ENCODE results near the gene HTT.

Gene HTT

GRCh38 chr4:3203971-3204431 is 129.5 kb downstream of the HTT start:
- no peak for FAIRE-seq

- FAIRE-seq: no peak
Measured at GRCh38 chr4:3205995-3206394, 131.5 kb downstream of the HTT start.

DNA sequence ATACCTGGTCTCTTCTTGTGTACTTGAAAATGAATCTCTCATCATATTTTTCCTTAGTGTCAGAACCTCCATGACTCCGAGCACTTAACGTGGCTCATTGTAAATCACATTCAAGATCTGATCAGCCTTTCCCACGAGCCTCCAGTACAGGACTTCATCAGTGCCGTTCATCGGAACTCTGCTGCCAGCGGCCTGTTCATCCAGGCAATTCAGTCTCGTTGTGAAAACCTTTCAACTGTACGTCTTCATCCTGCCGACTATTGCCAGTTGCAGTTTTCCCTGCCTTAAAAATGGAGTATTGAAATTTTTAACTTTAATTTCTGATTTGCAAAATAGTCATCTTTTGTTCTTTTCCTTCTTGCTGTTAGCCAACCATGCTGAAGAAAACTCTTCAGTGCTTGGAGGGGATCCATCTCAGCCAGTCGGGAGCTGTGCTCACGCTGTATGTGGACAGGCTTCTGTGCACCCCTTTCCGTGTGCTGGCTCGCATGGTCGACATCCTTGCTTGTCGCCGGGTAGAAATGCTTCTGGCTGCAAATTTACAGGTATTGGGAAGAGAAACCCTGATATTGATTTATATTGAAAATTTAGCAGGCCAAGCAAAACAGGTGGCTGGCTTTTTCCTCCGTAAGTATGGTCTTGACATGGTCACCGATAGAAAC is 132.1 kb downstream of the HTT start:
- FAIRE-seq: no peak

GRCh38 chr4:3207531-3208037 is 133.1 kb downstream of the HTT start:
- no peak for FAIRE-seq

DNA sequence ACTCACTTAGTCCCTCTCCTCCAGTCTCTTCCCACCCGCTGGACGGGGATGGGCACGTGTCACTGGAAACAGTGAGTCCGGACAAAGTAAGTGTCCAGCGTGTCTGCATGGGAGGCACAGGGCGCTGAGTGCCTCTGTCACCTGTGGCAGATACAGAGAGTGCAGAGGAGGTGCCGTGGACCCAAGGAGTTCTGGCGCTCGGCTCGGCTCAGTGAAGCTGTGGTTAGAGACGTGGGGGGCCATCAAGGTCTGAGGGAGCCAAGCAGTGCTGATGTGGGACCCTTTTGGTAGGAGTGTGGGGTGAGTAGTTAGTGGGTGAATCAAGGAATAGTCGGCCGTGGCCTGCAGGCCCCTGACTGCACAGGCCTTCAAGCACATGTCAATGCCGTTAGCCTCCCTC is 134.3 kb downstream of the HTT start:
- no peak for FAIRE-seq

DNA sequence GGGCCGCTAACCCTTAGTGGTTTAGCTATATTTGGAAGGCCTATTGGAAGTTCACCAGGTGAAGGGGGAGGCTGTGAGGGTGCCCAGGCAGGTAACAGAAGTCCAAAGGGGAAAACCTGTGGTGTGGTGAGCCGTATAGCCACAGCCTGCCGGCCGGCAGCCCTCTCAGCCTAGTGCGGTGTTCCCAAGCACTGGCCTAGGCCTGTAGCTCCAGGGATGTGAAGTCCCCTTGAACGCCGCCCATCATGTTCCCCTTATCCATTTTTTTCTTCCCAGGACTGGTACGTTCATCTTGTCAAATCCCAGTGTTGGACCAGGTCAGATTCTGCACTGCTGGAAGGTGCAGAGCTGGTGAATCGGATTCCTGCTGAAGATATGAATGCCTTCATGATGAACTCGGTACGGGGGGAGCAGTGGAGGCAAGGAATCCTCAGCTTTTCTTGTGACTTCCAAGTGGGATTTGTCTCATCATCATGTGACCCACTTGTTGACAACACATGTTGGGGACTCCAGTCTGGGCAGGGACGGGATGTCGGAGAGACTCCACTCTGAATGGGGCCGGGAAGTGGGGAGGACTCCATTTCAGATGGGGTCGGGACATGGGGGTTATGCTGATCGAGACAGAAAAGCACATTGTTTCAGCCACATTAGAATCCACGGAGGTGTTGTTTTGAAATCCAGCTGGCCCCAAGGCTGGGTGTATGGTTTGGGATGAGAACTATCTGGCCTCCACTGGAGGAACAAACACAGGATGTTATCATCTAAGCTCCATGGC is 135.3 kb downstream of the HTT start:
- no peak for FAIRE-seq

DNA sequence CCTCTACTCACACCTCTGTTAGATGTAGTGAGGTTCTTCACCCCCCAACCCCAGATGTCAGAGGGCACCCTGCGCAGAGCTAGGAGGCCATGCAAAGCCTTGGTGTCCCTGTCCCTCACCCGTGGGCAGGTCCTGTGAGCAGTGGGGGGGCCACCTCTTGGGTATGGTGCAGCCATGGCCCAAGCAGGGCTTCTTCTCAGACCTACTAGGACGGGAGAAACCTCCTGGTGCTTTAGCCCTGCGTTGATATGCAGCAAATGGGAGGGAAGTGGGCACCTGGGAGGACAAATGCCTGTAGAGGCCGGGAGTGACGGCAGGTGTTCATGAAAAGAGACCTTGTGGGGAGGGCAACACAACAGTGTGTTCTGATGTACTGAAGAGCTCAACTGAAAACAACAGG is 136.0 kb downstream of the HTT start:
- FAIRE-seq: no peak

- no peak for FAIRE-seq
Measured at GRCh38 chr4:3211866-3212265, 137.4 kb downstream of the HTT start.

DNA sequence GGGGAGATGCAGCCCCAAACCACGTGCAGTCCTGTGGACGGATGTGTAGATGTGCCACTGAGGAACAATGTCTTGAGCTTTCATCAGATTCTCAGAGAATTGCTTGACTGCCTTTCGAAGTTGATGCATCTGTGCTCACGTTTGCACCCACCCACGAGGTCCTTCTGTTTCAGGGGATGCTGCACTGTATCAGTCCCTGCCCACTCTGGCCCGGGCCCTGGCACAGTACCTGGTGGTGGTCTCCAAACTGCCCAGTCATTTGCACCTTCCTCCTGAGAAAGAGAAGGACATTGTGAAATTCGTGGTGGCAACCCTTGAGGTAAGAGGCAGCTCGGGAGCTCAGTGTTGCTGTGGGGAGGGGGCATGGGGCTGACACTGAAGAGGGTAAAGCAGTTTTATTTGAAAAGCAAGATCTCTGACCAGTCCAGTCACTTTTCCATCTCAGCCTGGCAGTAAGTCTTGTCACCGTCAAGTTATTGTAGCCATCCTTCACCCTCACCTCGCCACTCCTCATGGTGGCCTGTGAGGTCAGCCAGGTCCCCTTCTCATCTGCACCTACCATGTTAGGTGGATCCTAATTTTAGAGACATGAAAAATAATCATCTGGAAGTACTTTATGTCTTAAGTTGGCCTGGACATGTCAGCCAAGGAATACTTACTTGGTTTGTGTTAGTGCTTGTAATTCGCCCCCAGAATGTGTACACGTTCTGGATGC is 138.1 kb downstream of the HTT start:
- FAIRE-seq: no peak

- FAIRE-seq: no peak
Measured at GRCh38 chr4:3213106-3213425, 138.6 kb downstream of the HTT start.

GRCh38 chr4:3213661-3214250 is 139.3 kb downstream of the HTT start:
- FAIRE-seq: no peak

DNA sequence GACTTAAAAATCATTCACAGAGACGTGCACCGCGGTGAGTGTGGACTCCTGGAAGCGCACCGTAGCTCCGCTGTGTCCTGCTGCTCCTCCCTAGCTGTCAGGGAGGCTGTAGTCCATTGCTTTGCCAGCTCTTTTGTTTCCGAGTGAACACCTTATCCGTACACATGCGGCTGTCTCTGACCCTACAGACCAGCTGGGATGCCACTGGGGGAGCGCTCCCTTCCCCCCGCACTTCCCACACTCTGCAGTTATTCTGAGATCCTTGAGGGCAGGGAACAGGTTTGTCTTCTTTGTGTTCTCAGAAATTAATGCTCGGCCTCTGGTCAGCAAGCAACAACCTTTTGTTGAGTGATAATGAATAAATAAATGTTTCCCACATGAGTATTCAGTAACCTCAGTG is 140.8 kb downstream of the HTT start:
- no peak for FAIRE-seq

DNA sequence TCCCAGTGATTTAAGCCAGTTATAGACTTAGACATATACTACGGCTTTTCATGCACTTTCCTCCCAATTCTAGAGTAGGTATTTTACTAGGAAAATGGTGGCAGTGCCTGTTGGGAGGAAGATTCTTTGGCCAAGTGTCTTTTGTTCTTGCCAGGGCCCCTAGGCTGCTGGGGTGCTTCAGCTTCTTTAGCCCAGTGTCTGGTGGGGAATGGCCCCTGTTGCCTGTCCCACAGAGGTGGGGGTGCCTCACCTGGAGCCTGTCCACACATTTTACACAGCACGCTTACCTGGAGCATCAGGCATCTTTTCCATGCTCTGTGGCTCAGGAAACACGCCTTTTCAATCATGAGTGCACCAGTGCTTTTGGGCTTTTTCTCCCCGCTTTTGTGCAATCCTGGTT is 141.3 kb downstream of the HTT start:
- FAIRE-seq: no peak

DNA sequence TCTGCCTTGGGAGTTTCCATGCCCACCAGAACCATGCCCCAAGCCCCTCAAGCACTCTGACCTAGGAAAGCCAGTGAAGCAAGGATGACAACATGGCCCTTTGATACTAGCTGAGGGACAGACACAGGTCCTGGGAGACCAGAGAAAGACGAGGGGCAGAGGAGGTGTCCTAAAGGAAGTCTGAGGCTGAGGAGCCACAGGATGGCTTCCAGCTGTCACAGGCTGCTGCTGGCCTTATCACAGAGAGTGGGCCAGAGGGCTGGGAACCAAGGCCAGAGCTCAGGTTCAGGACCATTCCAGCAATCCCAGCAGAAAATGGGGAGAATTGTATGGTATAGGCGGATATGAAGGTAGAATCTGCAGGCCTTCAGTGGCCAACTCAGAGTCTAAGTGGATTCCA is 142.8 kb downstream of the HTT start:
- FAIRE-seq: no peak

DNA sequence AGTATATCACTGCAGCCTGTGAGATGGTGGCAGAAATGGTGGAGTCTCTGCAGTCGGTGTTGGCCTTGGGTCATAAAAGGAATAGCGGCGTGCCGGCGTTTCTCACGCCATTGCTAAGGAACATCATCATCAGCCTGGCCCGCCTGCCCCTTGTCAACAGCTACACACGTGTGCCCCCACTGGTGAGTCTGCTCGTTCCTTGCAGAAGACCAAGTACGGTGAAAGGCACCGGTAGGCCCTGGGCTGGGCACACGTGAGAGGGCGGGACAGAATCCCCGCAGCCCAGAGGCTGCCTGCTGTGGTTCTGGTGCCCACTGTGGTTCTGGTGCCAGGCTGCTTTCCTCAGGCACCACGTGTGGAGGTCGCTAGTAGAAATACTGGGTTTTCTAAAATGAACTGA is 143.3 kb downstream of the HTT start:
- FAIRE-seq: no peak

DNA sequence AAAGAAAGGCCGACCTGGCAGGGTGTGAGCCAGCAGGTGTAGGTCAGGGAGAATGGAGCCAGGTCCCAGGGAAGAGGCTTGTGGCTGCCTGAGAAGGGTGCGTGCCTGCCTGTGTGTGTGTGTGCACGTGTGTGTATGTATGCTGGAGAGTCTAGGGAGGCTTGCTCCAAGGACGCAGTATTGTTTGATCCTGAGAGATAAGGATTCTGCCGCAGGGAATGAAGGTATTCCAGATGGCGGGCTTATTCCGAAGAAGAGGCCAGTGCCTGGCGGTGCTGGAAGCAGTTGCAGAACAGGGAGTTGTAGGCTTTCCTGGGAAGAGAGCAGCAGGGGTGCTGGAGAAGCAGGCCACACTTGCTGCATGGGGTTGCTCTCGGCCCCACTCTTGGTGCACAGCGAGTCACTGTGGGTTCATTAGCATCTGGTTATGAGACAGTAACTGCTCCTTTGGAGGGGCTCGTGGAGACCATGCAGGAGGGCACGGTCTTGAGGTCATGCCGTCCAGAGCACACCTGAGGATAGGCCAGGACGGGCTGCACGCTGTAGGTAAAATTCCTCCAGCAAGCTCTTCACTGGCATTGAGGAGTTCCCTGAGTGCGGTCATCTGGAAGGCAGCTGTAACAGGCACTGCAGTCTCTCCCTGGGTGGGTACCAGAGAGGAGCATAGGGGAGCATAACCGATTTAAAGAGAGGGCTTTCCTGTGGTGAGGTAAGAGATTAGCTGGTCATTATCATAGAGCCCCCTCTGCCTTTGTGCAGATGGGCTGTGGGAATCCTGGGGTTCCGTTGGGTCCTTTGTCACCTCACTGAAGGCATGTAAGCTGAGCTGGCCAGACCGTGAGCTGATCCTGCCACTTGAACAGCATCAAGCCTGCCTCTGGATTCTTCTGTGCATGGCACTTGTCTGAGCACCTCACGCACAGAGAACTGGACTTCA is 144.6 kb downstream of the HTT start:
- no peak for FAIRE-seq

DNA sequence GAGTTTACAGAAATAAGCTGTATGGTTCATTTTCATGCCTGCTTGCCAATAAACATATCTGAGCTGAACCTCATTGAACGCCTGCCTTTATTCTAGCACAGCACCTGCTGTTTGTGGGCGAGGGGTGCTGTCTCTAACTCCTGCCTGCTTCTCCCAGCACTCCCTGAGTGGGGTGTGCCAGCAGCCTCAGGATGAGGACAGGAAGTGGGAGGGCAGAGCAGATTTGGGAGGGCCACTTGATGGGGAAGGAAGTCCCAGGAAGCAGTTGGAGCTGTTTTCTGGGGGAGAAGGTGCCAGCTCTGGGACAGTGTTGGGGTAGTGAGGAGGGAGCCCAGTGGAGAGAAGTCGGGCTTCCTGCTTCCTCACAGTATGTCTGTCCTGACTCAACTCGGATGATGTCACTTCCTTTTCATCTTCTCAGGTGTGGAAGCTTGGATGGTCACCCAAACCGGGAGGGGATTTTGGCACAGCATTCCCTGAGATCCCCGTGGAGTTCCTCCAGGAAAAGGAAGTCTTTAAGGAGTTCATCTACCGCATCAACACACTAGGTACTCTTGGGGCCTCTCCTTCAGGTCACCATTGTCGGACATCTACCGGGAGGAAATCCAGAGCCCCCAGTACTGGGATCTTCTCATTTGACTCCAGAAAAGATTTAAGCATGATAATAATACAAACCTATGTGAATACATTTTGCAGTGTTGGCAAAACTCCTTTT is 145.4 kb downstream of the HTT start:
- no peak for FAIRE-seq

- FAIRE-seq: no peak
Measured at GRCh38 chr4:3220476-3221183, 146.1 kb downstream of the HTT start.

- no peak for FAIRE-seq
Measured at GRCh38 chr4:3221184-3221494, 146.7 kb downstream of the HTT start.

DNA sequence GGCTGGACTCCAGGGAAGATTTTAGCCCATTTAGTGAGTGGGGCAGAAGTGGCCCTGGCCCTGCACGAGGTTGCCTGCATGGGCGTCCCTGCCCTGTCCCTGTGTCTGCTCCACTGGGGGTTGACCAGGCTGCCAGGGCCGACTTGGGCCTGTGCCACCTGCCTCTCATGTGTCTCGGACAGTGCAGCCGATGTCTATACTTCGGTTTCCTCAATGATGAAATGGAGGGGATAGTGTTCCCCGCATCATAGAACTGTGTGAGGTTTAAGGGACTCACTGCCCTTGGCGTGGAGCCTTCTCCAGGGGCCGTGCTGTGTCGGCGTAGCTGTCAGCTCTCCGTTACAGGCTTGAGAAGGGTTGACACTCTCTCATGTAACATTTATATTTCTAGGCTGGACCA is 147.5 kb downstream of the HTT start:
- no peak for FAIRE-seq

DNA sequence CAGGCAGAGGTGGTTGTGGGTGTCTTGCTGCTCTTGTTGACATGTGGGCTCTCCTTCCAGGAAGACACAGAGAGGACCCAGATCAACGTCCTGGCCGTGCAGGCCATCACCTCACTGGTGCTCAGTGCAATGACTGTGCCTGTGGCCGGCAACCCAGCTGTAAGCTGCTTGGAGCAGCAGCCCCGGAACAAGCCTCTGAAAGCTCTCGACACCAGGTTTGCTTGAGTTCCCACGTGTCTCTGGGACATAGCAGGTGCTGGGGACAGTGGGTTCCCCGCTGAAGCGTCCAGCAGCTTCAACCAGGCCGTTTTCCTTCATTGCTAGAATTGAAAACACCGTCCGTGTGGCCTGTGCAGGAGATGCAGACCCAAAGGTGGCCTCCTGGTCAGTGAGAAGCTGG is 148.9 kb downstream of the HTT start:
- FAIRE-seq: no peak

All from islet of Langerhans (tissue), 1 donor.